KBM-7 (cell line): ENCODE results near the gene SYAP1.
"Not testable (repeated sequence)": the region's sequence is repeated elsewhere in the genome, so short reads cannot be mapped to it uniquely, and the experiment has no call there.

Experiments used
- DNase-seq: peaks from one replicate; pipeline ENCODE4 v3.0.0-alpha.2; 2015
- in situ Hi-C: fragments of 300-500 bp; cut with MboI; formaldehyde crosslinking; loops from 2 replicates; pipeline ENCODE4 v1.14.3; 2020; ENCODE audit warnings: low sequenced_read_pairs, low pct_unique_long_range_greater_than_20kb, mixed read lengths

Gene SYAP1, protein sequence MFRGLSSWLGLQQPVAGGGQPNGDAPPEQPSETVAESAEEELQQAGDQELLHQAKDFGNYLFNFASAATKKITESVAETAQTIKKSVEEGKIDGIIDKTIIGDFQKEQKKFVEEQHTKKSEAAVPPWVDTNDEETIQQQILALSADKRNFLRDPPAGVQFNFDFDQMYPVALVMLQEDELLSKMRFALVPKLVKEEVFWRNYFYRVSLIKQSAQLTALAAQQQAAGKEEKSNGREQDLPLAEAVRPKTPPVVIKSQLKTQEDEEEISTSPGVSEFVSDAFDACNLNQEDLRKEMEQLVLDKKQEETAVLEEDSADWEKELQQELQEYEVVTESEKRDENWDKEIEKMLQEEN

GRCh38 chrX:16719334-16720084, at the start of gene SYAP1:
Gene SYAP1 (plus strand): TSS chrX:16719612. CDS start chrX:16719725, 113 bp downstream.
- in situ Hi-C loops: no loop called here
- DNase-seq: peak; percentile 98

DNA sequence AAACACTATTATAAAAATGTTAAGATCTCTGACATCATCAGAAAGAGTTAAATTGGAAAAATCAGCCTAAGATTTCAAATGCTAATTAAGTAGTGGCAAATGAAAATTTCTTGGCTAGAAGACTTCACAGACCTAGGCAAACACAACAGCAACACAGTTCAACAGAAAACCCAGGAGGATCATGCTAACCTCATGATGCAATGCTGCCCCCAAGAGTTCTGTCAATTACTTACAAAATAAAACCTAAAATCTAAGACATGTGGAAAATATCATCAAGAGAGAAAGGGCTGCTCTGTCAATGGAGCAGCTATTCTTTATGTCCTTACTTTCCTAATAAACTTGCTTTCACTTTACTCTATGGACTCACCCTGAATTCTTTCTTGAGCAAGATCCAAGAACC, 48.4 kb upstream of the SYAP1 start:
- in situ Hi-C loops: no loop called here
- DNase-seq: peak; percentile 76

GRCh38 chrX:16678689-16679088, 40.7 kb upstream of the SYAP1 start:
- no peak for DNase-seq
- in situ Hi-C loops: no loop called here

DNA sequence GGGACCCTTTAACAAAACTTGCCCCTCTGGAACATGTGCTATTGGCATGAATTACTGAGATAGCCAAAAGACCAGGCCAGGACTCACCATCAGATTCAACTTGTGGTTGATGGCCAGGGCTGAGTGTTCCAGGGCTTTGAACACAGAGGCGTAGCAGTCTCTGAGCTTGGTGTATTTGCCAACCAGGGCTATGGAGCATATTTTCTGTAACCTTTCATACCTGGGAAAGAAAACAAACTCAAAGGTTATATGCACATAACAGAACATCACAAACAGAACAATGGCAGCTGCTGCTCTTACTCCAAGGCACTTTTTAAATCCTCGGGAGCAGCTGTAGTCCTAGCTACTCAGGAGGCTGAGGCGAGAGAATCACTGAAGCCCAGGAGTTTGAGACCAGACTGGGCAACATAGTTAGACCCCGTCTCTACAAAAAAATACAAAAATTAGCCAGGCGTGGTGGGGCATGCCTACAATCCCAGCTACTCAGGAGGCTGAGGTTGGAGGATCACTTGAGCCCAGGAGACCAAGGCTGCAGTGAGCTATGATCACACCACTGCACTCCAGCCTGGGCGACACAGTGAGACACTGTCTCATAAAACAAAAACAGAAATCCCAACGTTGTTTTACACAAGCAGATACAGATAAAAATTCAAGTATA, 36.3 kb upstream of the SYAP1 start:
- no peak for DNase-seq
- in situ Hi-C loops: no loop called here

DNA sequence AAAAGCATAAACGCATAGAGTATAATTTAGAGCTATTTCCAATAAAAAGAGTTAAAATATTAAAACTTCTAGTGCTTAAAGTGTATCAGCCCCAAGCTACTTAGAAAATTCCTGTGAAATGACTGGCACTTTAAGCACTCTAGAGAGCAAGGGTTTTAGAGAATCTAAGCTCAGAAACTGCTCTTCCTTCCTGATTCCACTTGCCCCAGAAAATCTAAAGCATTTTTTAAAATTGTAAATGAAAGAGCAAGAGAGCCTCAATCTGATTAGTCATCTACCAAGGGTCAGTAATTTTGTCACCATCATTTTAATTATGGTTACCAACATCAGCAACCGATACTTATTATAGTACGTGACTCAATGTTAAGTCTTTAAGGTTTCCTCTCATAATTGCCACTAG, 31.9 kb upstream of the SYAP1 start:
- DNase-seq: no peak
- in situ Hi-C loops: no loop called here

GRCh38 chrX:16695079-16695676, 24.2 kb upstream of the SYAP1 start:
- DNase-seq: peak; percentile 75
- in situ Hi-C loops: no loop called here

DNA sequence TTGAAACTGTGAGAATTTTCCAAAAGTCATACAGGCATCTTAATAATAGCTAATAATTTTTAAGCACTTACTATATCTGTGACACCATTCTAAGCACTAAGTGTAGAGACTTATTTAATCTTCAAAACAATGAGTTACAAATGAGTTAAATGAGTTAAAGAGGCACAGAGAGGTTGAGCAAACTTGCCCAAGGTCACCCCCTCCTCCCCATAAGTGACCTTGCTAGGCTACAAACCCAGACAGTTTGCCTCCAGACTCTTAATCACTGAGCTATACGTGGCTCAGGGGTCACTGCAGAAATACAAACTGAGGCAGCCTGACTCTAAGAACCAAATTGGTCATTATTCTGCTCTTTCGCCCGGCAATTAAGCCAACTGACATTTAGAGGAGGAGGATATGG, 22.5 kb upstream of the SYAP1 start:
- DNase-seq: no peak
- in situ Hi-C loops: no loop called here

DNA sequence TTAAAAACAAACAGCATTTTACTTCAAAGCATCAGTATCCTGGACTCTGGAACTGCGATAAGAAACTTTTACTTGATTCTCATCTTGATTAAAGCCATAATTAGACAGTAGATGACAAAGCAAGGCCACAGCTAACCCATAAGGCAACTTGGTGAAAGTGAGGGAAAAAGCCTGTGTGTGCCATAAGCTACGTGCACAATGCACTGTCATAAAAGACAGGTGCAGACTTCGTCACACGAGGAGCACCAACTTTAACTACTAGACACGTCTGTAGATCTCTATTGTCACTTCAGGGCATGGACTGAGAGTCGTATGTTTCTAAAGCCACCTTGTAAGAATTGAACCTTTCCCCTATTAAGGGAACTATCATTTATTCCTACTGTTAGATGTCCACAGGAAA, 20.0 kb upstream of the SYAP1 start:
- in situ Hi-C loops: no loop called here
- DNase-seq: no peak

GRCh38 chrX:16700734-16701133, 18.7 kb upstream of the SYAP1 start:
- no peak for DNase-seq
- in situ Hi-C loops: no loop called here

DNA sequence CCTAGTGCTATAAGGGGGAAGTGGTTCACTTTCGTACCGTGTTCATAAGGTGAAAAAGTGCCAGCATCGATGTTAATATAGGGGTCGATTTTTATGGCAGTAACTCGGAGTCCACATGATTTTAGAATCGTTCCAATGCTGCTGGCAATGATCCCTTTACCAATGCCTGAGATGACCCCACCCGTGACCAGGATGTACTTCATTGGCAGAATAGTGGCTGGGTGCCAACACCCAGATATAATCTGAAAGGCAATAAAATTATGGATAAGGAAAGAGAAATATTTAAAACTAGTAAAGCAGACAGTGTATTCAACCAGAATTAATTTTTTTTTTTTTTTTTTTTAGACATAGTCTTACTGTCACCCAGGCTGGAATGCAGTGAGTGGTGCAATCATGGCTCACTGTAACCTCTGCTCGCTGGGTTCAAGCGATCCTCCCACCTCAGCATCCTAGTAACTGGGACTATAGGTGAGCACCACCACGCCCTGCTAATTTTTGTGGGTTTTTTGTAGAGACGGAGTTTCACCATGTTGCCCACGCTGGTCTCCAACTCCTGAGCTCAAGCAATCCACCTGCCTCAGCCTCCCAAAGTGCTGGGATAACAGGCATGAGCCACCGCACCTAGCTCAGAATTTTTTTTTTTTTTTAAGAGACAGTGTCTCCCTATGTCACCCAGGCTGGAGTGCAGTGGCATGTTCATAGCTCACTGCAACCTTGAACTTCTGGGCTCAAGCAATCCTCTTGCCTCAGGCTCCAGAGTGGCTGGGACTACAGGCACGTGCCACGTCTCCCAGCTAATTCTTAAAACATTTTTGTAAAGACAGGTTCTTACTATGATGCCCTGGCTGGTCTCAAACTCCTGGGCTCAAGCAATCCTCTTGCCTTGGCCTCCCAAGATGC, 16.5 kb upstream of the SYAP1 start:
- no peak for DNase-seq
- in situ Hi-C loops: no loop called here

DNA sequence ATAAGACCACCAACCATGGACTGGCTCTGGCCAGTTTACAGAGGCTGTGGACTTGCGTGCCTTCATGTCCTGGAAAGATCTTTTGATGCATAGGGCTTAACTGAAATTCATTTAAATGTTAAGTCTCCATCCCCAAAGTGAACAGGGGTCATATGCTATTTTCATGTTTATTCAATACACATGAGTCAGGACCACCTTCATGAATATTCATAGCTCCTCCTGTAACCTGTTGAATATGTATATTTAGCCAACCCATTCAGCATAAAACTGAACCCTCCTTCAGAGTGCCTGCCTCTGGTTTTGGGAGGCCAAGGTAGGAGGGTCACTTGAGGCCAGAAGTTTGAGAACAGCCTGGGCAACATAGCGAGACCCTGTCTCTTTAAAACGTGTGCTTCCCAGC, 14.0 kb upstream of the SYAP1 start:
- in situ Hi-C loops: no loop called here
- DNase-seq: no peak

- DNase-seq: no peak
- in situ Hi-C loops: no loop called here
Observed at GRCh38 chrX:16708016-16708415, 11.4 kb upstream of the SYAP1 start.

DNA sequence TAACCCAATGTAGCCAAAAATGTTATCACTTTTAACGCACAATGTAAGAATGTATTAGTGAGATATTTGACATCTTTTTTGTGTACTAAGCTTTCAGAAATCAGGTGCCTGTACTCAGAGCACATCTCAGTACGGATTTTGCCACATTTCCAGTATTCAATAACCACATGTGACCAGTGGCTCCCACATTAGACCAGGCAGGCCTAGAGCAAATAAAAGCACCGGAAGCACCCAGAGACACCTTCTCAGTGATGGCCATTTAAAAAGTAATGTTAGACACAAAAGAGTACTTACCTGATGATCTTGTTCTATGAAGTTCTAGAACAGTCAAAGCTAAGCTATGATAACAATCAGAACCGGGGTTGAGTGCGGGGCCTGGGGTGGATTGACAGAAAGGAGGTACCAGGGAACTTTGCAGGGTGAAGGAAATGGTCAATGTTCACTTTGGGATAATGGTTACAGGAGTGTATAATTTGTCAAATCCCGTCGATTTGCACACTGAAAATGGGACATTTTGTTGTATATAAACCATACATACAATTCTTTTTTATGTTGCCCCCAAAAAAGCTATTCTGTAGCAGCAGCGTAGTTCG, 8.1 kb upstream of the SYAP1 start:
- in situ Hi-C loops: no loop called here
- DNase-seq: peak; percentile 23

DNA sequence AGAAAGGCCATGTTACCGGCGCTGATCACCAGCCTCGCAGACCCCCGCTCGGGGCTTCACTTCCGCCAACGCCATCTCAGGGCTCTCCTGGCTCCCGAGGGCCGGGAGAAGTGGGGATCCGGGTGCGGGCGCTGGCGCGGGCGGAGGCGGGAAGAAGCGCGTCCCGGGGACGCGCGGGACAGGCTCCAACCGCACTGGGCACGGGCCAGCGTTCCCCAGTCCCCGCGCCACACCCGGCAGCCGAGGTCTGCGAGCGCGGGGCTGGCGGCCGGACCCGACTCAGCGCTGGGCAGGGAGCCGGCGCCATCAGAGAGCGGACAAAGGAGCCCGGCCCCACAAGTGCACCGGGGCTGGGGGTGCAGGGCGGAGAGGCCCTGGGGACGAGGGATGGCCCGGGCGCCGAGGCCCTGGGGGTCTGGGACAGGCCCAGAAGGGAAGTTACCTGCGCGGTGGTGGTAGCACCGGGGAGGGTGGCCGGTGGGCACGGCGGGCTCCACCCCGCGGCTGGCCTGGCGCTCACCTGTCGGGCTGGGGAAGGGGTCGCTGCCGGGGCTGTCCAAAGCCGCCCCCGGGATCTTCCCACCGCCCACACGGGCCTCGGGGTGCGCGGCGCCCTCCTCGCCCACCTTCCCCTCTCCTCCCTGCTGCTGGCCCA, 7.4 kb upstream of the SYAP1 start:
- peak; percentile 37 for DNase-seq
- in situ Hi-C loops: no loop called here

DNA sequence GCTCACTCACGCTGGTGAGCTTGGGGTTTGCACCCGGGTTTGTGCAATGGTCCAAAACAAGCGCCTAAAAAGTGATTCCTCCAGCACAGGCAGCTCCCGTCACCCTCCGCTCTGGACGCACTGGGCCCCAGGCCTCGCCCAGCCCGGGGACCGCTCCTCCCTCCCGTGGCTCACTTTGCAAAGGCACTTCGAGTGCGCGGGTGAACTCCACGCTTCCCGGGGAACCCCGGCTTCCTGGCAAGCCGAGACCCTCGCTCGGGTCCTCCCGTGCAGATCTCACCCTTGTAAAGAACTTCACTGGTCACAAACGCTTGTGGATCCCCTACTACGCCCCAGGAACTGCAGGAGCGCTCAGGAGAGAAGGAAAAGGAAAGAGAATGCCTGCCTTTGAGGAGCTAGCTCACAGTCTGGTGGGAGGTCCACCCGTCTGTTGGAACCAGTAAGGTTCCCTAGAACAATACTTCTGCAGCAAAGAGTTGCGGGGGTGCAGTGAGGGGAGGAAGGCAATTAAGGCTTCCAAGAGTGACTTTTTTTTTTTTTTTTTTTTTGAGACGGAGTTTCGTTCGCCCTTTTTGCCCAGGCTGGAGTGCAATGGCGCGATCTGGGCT, 6.8 kb upstream of the SYAP1 start, which contains the start of gene CTPS2:
TSS of gene CTPS2 (minus strand) at position 122 of the 608 bp plus-strand sequence. CDS start 9,767 bp downstream, outside the sequence.
- in situ Hi-C loops: no loop called here
- DNase-seq: peak; percentile 87

DNA sequence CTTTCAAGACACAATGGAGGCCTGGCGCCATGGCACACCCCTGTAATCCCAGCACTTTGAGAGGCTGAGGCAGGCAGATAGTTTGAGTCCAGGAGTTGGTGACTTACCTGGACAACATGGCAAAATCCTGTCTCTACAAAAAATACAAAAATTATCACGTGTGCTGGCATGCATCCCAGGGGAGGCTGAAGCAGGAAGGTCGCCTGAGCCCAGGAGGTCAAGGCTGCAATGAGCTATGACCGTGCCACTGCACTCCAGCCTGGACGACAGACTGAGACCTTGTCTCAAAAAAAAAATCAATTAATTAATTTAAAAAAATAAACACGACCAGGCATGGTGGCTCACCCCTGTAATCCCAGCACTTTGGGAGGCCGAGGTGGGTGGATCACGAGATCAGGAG, 4.9 kb upstream of the SYAP1 start:
- in situ Hi-C loops: no loop called here
- DNase-seq: no peak

- DNase-seq, in situ Hi-C loops: not testable (repeated sequence)
Observed at GRCh38 chrX:16715638-16716037, 3.8 kb upstream of the SYAP1 start.
